GM18519 (cell line): Measurements from ENCODE around the gene GRM7.
"Not testable (repeated sequence)": the region's sequence is repeated elsewhere in the genome, so short reads cannot be mapped to it uniquely, and the experiment has no call there.

Experiments
- ATAC-seq: cut with Tn5 transposase; IDR thresholded peaks from one replicate; pipeline ENCODE4 v1.9.1; 2021; ENCODE audit warnings: mild to moderate bottlenecking, moderate library complexity; ENCODE audit not compliant: unreplicated experiment, low FRiP score

GRM7 gene

DNA sequence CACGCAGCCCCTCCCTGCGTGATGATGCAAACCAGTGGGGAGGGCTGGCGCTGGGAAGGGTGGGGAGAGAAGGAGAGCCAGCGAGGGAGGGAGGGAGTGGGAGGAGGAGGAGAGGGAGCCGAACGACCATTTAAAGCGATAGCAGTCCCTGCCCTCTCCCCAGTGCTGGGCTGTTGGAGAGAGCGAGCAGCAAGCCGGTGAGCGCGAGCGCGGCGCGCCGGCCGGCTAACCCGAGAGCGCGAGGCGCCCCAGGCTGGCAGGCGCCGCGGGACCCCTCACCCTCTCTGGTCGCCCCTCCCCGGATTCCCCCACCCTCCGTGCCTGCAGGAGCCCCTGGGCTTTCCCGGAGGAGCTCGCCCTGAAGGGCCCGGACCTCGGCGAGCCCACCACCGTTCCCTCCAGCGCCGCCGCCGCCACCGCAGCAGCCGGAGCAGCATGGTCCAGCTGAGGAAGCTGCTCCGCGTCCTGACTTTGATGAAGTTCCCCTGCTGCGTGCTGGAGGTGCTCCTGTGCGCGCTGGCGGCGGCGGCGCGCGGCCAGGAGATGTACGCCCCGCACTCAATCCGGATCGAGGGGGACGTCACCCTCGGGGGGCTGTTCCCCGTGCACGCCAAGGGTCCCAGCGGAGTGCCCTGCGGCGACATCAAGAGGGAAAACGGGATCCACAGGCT, at the start of gene GRM7:
TSS of gene GRM7 (plus strand) at position 162 of the 671 bp plus-strand sequence.
- ATAC-seq, result no peak

DNA sequence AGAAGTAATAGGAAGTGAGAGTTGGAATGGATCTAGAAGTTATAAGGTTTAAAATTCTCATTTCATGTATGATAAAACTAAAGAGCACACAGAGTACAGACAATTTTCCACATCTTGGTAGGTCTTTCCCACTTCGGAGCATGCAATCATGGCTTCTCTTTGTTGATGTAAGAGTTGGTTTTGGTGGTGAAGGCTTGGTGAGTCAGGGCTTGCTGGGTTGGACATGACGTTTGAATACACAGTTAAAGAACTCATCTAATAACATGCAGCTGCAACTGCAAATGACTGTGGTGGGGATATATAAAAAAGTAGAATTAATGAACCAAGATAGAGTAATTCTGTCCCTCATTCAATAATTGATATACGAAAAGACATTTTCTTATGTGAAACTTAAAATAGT, 39.5 kb upstream of the GRM7 start:
- no peak for ATAC-seq

DNA sequence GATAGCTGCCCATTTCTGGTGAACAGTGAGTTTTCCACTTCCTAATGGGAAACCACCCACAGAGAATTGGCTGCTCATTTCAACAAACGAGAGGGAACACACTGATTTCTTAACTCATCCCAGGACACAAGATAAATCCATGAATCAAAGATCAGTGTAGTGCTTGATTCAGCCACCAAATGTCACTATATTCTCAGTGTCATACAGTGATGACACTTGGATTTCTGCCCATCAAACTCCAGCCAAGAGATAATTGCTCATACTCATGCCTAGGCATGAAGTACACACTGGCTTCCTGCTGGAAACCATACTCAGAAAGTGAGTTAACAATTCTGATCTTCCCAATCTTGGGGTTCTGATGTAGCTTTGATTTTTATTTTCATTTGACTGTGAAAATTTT, 35.4 kb upstream of the GRM7 start:
- ATAC-seq, result no peak

DNA sequence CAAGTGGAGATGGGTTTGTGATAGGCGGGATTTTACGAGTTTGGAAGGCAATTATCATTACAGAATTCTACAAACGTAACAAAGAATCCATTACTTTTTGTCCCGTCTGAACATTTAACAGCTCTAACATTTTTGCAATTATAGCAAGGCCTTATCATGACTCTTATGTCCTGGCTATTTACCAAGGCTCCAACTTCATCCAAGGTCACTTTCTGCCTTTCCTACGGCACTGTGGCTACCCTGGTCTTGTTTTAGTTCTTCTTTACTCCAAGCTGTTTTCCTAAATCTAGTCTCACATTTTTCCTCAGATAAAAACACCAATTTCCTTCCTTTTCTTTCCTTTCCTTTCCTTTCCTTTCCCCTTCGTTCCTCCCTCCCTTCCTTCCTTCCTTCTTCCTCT, 33.5 kb upstream of the GRM7 start:
- no peak for ATAC-seq

DNA sequence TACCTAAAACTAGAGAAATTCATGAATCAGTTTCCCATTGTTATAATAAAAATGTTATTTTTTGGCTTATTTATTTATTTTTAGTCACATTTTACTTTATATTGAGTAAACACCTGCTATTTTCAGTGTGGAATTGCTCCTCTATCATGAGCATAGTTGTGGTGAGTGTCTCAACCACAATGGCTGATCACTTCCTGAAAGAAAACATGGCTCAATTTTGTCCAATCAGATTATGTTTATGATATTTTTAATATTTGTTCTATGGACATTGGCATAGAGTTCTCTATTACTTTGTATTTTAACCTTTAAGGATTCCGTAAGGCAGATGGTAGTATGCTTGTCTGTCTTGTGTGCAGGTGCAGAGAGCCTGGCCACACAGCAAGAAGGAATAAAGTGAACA, 16.2 kb upstream of the GRM7 start:
- no peak for ATAC-seq

DNA sequence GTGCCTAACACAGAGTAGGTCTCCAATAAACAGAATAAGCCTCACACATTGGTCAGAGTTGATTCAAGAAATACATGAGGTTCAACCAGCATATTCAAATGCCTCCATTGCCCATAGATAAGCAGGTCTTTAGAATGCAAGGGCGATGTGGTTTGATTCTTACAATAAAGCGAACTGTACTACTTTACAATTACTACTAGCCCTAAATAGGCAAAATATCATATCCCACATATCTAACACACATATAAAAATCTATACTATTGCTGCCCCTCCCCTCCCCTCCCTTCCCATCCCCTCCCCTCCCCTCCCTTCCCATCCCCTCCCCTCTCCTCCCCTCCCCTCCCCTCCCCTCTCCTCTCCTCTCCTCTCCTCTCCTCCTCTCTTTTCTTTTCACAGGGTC, 6.7 kb upstream of the GRM7 start:
- ATAC-seq, result no peak

DNA sequence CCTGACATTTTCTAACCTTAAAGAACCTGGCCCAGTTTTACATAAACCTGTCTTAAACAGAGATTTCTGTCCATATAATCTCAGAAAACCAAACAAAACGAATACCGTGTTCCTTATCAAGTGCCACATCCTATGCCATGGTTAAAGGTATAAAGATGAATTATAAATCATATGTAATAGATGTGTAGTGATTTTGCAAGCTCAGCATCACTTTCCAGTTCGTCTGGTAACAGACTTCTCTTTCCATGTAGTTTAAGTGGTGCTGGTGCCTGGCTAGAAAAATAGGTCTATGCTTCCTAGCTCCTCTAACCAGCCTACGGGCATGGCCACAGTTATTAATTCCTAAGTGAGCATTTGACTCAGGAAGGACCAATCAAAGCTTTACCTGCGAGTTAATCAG, 3.4 kb upstream of the GRM7 start:
- ATAC-seq, result no peak

DNA sequence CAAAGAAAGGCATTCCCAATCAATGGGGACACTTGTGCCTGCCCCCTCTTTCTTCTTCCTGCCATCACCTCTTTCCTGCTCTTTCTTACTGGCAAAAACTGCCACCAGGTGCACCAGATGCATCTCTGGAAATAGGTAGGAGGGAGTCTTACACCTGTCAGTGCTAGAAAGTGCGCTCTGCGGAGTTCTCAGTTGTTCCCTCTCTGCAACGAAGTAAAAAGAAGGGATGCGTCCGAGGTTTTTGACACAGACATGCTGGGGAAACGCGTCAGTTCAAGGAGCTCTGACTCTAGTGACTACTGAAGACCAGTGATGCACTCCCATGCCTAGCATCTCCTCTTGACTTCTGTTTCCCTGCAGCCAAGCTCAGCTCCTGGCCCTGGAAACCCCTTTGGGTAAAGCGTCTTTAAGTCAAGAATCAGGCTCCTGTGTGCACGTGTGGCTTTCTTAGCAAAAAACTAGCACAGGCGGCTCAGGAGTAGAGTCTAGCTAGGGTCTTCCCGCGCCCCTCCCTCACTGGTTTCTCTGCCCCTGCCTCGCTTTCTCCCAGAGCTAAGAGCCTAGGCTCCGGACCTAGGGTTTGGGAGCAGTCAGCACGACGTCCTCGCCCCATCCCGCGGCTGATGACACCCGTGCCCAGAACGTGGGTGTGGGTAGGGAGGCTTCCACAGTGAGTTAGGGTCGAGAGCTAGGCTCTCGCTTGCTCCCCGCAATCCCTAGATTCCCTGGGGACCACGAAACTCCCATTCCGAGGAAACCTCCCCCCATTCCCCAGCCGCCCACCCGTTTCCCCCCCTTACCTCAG, 564 bp upstream of the GRM7 start:
- no peak for ATAC-seq

DNA sequence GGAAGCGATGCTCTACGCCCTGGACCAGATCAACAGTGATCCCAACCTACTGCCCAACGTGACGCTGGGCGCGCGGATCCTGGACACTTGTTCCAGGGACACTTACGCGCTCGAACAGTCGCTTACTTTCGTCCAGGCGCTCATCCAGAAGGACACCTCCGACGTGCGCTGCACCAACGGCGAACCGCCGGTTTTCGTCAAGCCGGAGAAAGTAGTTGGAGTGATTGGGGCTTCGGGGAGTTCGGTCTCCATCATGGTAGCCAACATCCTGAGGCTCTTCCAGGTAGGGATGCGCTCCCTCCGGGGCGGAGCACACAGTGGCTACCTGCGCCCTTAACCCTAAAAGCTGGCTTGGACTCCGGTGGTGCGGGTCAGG, 698 bp downstream of the GRM7 start:
- ATAC-seq, result no peak

DNA sequence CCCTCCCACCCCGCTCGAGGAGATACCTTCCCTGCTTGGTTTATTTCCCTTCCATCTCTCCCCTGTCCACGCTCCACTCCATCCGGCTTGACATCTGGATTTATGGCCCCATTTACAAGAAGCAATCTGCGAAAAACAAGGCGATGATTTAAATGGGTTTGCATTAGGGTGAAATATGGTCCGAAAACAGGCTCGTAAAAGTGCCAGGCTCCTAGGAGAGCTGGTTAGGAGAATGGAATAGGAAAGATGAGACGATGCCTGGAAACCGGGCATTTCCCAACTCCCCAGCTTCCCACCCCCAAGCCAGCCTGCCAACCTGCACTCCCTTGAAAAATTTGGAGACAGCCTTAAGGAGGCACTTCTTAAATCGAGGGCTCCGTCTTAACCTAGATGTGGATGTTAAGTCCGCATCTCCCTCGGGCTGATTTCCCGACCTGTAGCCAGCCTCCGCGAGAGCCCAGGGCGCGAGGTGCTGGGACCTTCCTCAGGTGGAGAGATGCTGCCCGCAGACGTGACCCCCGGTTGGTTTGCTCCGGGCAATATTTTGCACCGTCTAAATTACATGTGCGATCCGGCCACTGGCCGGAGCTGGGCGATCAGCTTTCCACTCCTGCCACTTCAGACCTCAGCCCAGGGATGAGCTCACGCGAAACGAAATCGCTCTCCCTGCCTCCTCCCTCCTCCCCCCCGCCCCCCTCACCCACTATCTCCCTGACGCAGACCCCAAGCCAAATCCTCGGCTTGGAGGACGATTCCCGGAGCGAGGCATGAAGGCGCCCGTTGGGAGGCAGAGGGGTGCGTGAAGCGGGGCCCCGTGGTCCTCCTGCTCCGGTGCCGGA, 1.3 kb downstream of the GRM7 start:
- no peak for ATAC-seq

DNA sequence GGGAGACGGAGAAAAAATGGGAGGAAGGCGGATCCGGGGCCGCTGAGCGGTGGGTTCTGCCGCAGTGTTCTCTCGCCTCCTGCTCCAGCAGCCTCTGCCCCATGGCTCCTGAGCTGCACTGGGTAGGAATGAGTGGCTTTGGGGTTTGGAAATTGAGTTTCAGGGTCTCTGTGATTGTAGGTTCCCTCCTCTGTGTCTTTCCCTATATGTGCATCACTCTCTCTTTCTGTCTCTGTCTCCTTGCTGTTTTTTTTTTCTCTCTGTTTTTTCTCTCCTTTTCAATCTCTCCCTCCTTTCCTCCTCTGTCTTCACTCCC, 1.9 kb downstream of the GRM7 start:
- ATAC-seq, result no peak

DNA sequence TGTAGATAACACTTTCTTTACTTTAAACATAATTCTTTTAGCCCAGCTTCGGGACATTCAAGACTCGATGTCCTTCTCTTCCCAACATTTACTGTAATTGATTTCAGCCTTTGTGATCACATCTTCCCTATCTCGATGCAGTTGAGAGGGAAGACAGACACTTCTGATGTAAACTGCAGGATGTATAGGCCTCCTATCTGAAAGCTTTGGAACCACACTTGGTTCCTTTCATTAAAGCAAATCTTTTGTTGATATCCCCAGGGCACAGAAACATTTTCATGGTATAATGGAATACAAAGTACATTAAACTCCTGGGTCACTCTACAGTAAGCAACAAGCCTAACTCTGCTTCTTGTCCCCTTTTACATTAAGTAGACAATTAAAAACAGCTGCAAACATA, 6.4 kb downstream of the GRM7 start:
- ATAC-seq, result no peak

DNA sequence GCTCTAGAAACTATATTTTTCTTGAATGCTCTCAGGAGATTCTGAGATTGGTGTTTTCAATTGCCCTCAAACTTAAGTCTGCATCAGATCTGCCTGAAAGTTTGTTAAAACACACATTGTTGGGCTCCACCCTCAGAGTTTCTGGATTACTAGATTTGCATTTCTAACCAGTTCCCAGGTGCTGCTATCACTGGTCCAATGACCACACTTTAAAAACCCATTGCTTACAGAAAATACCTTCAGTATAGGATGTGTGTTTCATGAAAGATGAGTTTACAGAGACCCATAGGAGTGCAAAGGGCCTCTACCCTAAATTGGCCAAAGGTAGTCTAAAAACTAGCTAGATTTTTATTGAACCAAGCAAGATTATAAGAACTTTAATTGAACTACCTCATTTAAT, 17.8 kb downstream of the GRM7 start:
- no peak for ATAC-seq

DNA sequence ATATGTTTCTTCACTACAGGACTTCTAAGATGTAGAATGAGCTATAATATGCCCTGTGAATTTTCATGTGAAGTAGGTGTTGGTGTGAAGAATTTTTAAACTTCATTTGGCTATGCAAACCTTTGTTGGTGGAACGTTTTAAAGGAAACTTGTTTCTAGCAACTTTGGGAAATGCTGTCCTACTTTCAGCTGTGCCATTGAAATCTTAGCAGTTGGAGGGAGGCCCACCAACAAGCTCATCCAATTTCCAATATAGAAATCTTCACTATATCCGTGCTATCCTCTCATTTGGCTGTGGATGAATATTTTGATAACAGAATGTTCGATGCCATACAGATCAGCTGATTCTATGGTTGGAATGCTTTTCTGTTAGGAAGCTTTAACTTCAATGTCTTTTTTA, 51.3 kb downstream of the GRM7 start:
- ATAC-seq, result no peak

DNA sequence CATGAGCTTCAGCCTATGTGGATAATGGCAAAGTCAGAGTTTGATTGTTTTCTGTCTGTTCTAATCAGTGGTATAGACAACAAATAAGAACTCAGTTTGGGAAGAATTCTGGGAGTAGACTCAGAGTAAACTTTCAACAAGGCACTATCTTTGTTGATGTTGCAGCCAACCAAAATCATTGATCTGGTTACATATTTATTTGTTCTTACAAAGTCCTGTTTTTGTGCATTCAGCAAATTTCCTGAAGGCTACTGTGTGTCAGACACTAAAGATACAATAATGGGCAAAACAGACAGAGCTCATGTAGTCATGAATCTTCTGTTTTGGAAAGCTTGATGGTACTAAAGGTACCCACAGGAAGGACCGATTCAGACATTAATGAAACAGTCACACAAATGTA, 55.0 kb downstream of the GRM7 start:
- ATAC-seq, result no peak

DNA sequence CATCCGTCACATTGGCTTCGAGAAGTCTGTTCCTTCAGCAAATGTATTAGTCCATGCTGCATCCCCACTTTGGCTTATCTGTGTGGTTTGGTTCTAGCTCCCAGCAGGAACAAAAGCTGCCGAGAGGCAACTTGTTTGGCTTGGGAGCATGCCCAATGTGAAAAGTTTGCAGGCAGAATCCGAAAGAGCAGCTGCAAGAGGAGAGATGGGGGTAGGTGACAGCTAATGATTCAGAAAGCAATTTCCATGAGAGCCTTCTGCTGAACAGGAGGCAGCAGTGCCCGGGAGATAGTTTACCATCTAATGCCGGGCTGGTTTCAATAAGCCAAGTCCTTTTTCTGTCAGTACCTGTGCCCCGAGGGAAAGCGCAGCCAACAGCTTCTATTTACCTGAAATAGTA, 60.2 kb downstream of the GRM7 start:
- ATAC-seq, result no peak

DNA sequence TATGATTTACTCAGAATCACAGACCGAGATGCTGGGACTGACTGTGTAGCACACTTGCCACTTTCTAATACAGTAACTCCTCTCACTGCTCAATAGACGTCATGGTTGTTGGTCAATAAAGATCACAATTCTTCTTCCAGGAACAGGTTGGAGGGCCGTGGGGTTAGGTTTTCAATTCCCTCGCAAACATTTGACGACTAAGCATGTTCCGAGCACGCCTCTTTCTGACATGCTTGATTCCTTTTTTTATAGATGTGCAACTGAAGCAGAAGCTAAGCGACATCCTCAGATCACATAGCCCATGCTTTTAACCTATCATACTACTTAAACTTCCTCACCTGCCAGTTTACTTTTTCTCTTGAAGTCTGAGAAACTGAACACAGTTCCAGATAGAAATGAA, 61.0 kb downstream of the GRM7 start:
- no peak for ATAC-seq

DNA sequence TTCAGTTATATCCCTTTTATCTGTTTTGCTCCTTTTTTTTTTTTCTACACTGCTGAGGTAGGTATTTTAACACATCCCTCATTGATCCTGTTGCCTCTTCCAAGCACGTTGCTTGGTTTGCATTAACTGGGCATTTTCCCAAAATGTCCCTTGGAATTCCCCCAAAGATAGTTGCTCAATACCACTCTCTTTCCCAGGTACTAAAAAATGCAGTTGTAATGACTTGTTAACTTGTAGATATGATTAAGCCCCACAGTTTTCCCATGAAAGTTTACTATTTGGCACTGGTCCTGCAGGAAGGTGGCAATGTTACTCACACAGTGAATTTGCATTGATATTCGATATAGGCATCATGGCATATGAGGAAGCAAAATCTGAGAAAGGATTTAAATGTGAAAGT, 67.1 kb downstream of the GRM7 start:
- ATAC-seq, result no peak

DNA sequence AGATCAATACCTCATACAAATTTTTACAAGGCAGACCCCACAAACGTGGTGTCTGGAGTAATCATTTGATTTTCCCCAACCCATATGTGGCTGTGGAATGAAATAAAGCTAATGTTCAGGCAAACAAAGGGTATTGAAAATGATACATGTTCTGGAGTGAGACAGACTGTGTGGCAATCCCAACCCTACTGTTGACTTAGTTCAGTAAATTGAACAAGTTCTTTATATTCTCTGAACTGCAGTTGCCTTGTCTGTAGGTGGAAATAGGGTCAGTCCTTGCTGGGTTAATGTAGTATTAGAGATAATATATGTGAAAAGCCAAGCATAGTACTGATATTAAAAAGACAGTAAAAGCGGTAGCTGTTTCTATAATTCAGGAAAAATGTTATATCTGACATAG, 69.0 kb downstream of the GRM7 start:
- ATAC-seq, result no peak

DNA sequence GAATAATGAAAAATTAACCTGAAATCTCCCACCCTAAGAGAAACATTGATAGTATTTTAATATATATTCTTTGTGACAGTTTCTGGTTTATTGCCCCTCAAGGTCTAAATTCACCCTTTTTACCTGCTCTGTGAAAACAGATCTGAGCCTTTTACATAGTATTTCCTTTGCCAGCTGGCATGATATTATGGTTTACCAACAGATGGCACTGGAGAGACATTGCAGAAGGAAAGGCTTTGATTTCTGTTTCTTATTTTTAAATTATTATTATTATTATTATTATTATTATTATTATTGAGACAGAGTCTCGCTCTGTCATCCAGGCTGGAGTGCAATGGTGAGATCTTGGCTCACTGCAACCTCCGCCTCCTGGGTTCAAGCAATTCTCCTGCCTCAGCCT, 74.5 kb downstream of the GRM7 start:
- ATAC-seq, result not testable (repeated sequence)

DNA sequence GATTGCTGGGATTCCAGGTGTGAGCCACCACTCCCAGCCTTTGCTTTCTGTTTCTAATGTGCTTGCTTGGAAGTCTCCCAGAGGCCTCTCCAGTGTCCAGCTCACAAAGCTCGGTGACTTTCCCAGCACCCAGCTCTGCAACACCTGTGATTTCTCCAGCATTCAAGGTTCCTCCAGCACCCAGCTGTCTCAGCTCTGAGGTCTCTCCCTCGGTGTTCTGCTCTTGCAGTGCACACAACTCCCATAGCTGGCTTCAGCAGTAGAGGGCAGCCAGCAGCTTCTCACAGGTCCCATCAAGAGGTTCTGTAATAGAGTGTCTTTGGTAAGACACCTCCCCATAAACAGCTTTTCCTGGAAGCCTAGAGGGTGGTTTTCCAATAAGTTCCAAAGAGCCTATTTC, 75.1 kb downstream of the GRM7 start:
- no peak for ATAC-seq

DNA sequence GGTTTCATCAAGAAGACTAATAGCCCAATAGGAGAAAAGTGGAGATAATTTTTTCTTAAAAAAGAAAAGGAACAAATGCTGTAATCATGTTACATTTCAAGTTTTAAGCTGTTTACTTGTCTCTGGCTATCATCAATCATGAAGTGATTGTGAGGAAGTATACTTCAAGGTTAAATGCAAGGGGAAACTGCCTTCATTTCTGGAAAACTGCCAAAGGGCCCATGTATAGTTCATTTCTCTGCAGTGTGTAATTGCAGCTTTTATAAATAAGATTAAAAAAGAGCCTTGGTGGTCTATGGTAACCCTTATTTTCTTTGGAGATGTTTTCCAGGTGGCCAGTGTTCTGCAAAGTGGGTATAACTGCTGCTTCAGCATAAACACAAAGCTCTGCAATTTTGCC, 101.9 kb downstream of the GRM7 start:
- no peak for ATAC-seq
